ENCODE results near the gene NTNG1.
"Not testable (repeated sequence)": the region's sequence is repeated elsewhere in the genome, so short reads cannot be mapped to it uniquely, and the experiment has no call there.

NTNG1 gene

GRCh38 chr1:107142666-107143065 is 1.8 kb downstream of the NTNG1 start:
- no peak for DNase-seq (ENCODE audit: low spot score)

- DNase-seq (ENCODE audit: low spot score): no peak
These were observed 4.8 kb downstream of the NTNG1 start for GRCh38 chr1:107145637-107146036.

- DNase-seq (ENCODE audit: low spot score): no peak
These were observed 7.0 kb downstream of the NTNG1 start for GRCh38 chr1:107147843-107148242.

GRCh38 chr1:107149946-107150345 is 9.1 kb downstream of the NTNG1 start:
- DNase-seq (ENCODE audit: low spot score): no peak

- DNase-seq (ENCODE audit: low spot score): no peak
These were observed 10.5 kb downstream of the NTNG1 start for GRCh38 chr1:107151295-107151694.

- DNase-seq (ENCODE audit: low spot score): no peak
These were observed 11.6 kb downstream of the NTNG1 start for GRCh38 chr1:107152395-107152794.

- no peak for DNase-seq (ENCODE audit: low spot score)
These were observed 12.2 kb downstream of the NTNG1 start for GRCh38 chr1:107153014-107153413.

GRCh38 chr1:107158496-107158895 is 17.7 kb downstream of the NTNG1 start:
- DNase-seq (ENCODE audit: low spot score): no peak

GRCh38 chr1:107158991-107159390 is 18.2 kb downstream of the NTNG1 start:
- DNase-seq (ENCODE audit: low spot score): no peak

- no peak for DNase-seq (ENCODE audit: low spot score)
These were observed 21.9 kb downstream of the NTNG1 start for GRCh38 chr1:107162745-107163144.

- DNase-seq (ENCODE audit: low spot score): not testable (repeated sequence)
These were observed 24.1 kb downstream of the NTNG1 start for GRCh38 chr1:107164901-107165300.

- DNase-seq (ENCODE audit: low spot score): no peak
These were observed 28.8 kb downstream of the NTNG1 start for GRCh38 chr1:107169615-107170014.

GRCh38 chr1:107171333-107171732 is 30.5 kb downstream of the NTNG1 start:
- DNase-seq (ENCODE audit: low spot score): peak; percentile 7

- DNase-seq (ENCODE audit: low spot score): no peak
These were observed 31.8 kb downstream of the NTNG1 start for GRCh38 chr1:107172450-107173170.

- no peak for DNase-seq (ENCODE audit: low spot score)
These were observed 34.5 kb downstream of the NTNG1 start for GRCh38 chr1:107175102-107175909.

- no peak for DNase-seq (ENCODE audit: low spot score)
These were observed 40.6 kb downstream of the NTNG1 start for GRCh38 chr1:107181253-107181969.

GRCh38 chr1:107183011-107183410 is 42.2 kb downstream of the NTNG1 start:
- no peak for DNase-seq (ENCODE audit: low spot score)

GRCh38 chr1:107184888-107185287 is 44.0 kb downstream of the NTNG1 start:
- DNase-seq (ENCODE audit: low spot score): no peak

- DNase-seq (ENCODE audit: low spot score): no peak
These were observed 46.6 kb downstream of the NTNG1 start for GRCh38 chr1:107187399-107187798.

- no peak for DNase-seq (ENCODE audit: low spot score)
These were observed 47.3 kb downstream of the NTNG1 start for GRCh38 chr1:107188160-107188559.

- no peak for DNase-seq (ENCODE audit: low spot score)
These were observed 53.5 kb downstream of the NTNG1 start for GRCh38 chr1:107194380-107194779.

GRCh38 chr1:107195476-107195875 is 54.6 kb downstream of the NTNG1 start:
- no peak for DNase-seq (ENCODE audit: low spot score)
